ENCODE data around the gene CLP1. TPM values are rescaled to one million over a fixed set of nuclear protein-coding genes. Genes with fewer than 3 reads are reported as not detected.

CLP1 gene
- total and polyA plus RNA-seq, 10 of the 15 experiments (the other 5 are each of a cell fraction or from before 2014, with no cell fraction given): 19.9 to 45.7 (median 27.8) TPM

DNA sequence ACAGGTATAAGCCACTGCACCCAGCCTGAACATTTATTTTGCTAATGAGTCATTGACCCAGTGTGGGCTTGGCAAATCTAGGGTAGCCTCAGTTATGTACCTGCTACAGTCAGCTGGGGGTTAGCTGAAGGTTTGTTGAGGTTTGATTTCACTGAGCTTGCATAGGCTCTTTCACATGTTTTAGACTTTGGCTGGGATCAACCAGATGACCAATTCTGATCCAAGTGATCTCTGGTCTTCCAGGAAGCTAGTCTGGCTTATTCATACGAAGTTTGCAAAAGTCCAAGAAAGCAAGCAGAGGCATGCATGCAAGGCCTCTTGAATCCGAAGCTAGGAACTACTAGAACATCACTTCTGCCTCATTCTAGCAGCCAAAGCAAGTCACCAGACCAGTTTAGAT, 39.1 kb upstream of the CLP1 start:
- no peak overlapping the region for H3K9ac ChIP-seq (ENCODE audit: control insufficient read depth, insufficient read depth, low read length)
- POLR2A ChIA-PET: no interaction called here
- H3K79me2 ChIP-seq (ENCODE audit: control insufficient read depth, insufficient read depth, low read length): no peaks in the 10 kb centered on the region
- no peaks in the 10 kb centered on the region for H4K20me1 ChIP-seq (ENCODE audit: control insufficient read depth, insufficient read depth)
- no peaks in the 10 kb centered on the region for H3K4me1 ChIP-seq (ENCODE audit: control insufficient read depth, insufficient read depth, low read length)
- no peaks in the 10 kb centered on the region; a peak in 1 of 4 replicates for H3K27me3 ChIP-seq (replicated peaks in 1 of 2; ENCODE audit: control insufficient read depth in 2 of 2, insufficient read depth in 2 of 2, low read length in 1 of 2)
- no peaks in the 10 kb centered on the region; the same call in 1 of the 3 replicates for H3K9me3 ChIP-seq (replicated peaks; ENCODE audit: control insufficient read depth, insufficient read depth, low read length)
- ATAC-seq (no peak), FAIRE-seq (no peak), DNase-seq (ENCODE audit: low read depth, low spot score) (no peak)
- H3K36me3 ChIP-seq (ENCODE audit: control insufficient read depth in 2 of 2, insufficient read depth in 2 of 2, low read length in 1 of 2): no peaks in the 10 kb centered on the region
- BruUV-seq (replicated peaks): no TSS peak
- H3K4me2 ChIP-seq (ENCODE audit: control insufficient read depth, insufficient read depth): no peak overlapping the region
- no peak overlapping the region for H3K27ac ChIP-seq (ENCODE audit: control insufficient read depth, insufficient read depth)
- RAD21 ChIA-PET (ENCODE audit: unreplicated experiment): interaction anchor here (0.7 to 0.9 kb wide), 2 partner anchors 26 to 92 kb away, joined by 3 read pairs; no protein-coding TSS in a partner anchor
- SMC1A ChIA-PET (ENCODE audit: uncharacterized antibody, unreplicated experiment): interaction anchor here (1.1 kb wide), 1 partner anchor 12 kb away, joined by 3 read pairs; no protein-coding TSS in a partner anchor
- intact Hi-C loops (cut with micrococcal nuclease; ENCODE audit: unreplicated experiment): no loop called here
- WGBS (ENCODE audit: insufficient coverage, insufficient replicate concordance, low lambda C conversion rate, missing lambda C conversion rate): 17% methylated on average over 2 of the region's 2 CpGs
- CTCF ChIA-PET: no interaction called here
- in situ Hi-C loops (cut with MboI): no loop called here
- H2AFZ ChIP-seq (ENCODE audit: control insufficient read depth, low read depth, low read length): no peak overlapping the region
- TF ChIP-seq STAT1 (conservative IDR thresholded peaks at IDR 0.05) (no peak), POU2F2 (IDR thresholded peaks at IDR 0.05; ENCODE audit: borderline replicate concordance, low read depth, low read length) (no peak), NRF1 (conservative IDR thresholded peaks at IDR 0.05; ENCODE audit: low read depth, low read length) (no peak), RFX5 (IDR thresholded peaks at IDR 0.05; ENCODE audit: low read depth, low read length) (no peak), CHD4 (IDR thresholded peaks at IDR 0.05) (no peak), SMAD1 (IDR thresholded peaks at IDR 0.05; ENCODE audit: low read depth, partially characterized antibody) (no peak), RCOR1 (conservative IDR thresholded peaks at IDR 0.05; ENCODE audit: low read depth, low read length) (no peak)
- TF ChIP-seq, protein P1, sequence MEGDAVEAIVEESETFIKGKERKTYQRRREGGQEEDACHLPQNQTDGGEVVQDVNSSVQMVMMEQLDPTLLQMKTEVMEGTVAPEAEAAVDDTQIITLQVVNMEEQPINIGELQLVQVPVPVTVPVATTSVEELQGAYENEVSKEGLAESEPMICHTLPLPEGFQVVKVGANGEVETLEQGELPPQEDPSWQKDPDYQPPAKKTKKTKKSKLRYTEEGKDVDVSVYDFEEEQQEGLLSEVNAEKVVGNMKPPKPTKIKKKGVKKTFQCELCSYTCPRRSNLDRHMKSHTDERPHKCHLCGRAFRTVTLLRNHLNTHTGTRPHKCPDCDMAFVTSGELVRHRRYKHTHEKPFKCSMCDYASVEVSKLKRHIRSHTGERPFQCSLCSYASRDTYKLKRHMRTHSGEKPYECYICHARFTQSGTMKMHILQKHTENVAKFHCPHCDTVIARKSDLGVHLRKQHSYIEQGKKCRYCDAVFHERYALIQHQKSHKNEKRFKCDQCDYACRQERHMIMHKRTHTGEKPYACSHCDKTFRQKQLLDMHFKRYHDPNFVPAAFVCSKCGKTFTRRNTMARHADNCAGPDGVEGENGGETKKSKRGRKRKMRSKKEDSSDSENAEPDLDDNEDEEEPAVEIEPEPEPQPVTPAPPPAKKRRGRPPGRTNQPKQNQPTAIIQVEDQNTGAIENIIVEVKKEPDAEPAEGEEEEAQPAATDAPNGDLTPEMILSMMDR (IDR thresholded peaks at IDR 0.05 in 2 of 3, conservative IDR thresholded peaks at IDR 0.05 in 1 of 3; ENCODE audit: control insufficient read depth in 2 of 3, extremely low read depth in 1 of 3, insufficient read depth in 1 of 3, low read depth in 3 of 3, low read length in 3 of 3): no peak
- H3K4me3 ChIP-seq: no peak overlapping the region
